CD4-positive, alpha-beta T cell (primary cell): ENCODE results near the gene RHBDF1. TPM values are rescaled to one million over a fixed set of nuclear protein-coding genes. Genes with fewer than 3 reads are reported as not detected.

Experiments
- ATAC-seq: fragments of 200-7000 bp; cut with Tn5 transposase; one replicate; pipeline ENCODE4 v1.10.0; 2022; ENCODE audit warnings: mild to moderate bottlenecking; ENCODE audit not compliant: poor library complexity
- CTCF ChIA-PET: fragments of 350-600 bp; sonication (Branson Sonifier 250); formaldehyde crosslinking; loops from one replicate; lab custom pipeline; 2021; ENCODE audit warnings: antibody characterized with exemption, inconsistent platforms; lab: Charles Lee
- POLR2A ChIA-PET: fragments of 350-600 bp; sonication (Branson Sonifier 250); formaldehyde crosslinking; loops from one replicate; lab custom pipeline; 2021; ENCODE audit warnings: antibody characterized with exemption, inconsistent platforms; lab: Charles Lee
- DNase-seq, 14 experiments: peaks; one replicate each; pipeline ENCODE4 v3.0.0-alpha.2; 2013 to 2020; ENCODE audit warnings: mixed read lengths in 2 of 14
- H3K27ac ChIP-seq, 2 donors: one replicate each; pipeline versions ENCODE4 v1.5.1 to v1.7.0; 2013; ENCODE audit warnings: low read length in 2 of 2, low read depth in 1 of 2, mild to moderate bottlenecking in 1 of 2
- H3K27me3 ChIP-seq, 2 experiments: 1 replicate in 1 of 2; 2 replicates in 1 of 2; pipeline versions ENCODE4 v1.6.1 to v1.7.0; 2013; ENCODE audit warnings: low read length in 2 of 2, control low read depth in 1 of 2, mild to moderate bottlenecking in 1 of 2, moderate library complexity in 1 of 2; ENCODE audit not compliant: insufficient read depth in 2 of 2, control insufficient read depth in 1 of 2
- H3K36me3 ChIP-seq: one replicate; pipeline ENCODE4 v1.6.1; 2013; ENCODE audit warnings: low read length, control low read depth; ENCODE audit not compliant: insufficient read depth
- H3K4me1 ChIP-seq: one replicate; pipeline ENCODE4 v1.6.1; 2013; ENCODE audit warnings: low read length, control low read depth; ENCODE audit not compliant: insufficient read depth
- H3K4me3 ChIP-seq: one replicate; pipeline ENCODE4 v1.5.1; 2013; ENCODE audit warnings: mild to moderate bottlenecking, low read length, moderate library complexity
- H3K9me3 ChIP-seq, 2 experiments: 1 replicate in 1 of 2; 2 replicates in 1 of 2; pipeline versions ENCODE4 v1.6.1 to v1.7.0; 2013; ENCODE audit warnings: low read length in 2 of 2, mild to moderate bottlenecking in 2 of 2, control low read depth in 1 of 2, moderate library complexity in 1 of 2; ENCODE audit not compliant: control insufficient read depth in 1 of 2, insufficient read depth in 1 of 2
- H3K27ac Mint-ChIP-seq: one replicate; pipeline ENCODE4 v1.8.0; 2020; ENCODE audit warnings: mixed read lengths
- H3K27me3 Mint-ChIP-seq: one replicate; pipeline ENCODE4 v1.8.0; 2021; ENCODE audit warnings: mixed read lengths
- H3K36me3 Mint-ChIP-seq: one replicate; pipeline ENCODE4 v1.8.0; 2021; ENCODE audit warnings: low read depth, mixed read lengths
- H3K4me1 Mint-ChIP-seq: one replicate; pipeline ENCODE4 v1.8.0; 2021; ENCODE audit warnings: low read depth, mixed read lengths
- H3K4me3 Mint-ChIP-seq: one replicate; pipeline ENCODE4 v1.8.0; 2020; ENCODE audit warnings: mild to moderate bottlenecking, mixed read lengths
- H3K9me3 Mint-ChIP-seq: one replicate; pipeline ENCODE4 v1.8.0; 2020; ENCODE audit warnings: mixed read lengths
- intact Hi-C, 2 experiments: fragments of 100-400 bp; cut with DNase I in 1 of 2; cut with micrococcal nuclease in 1 of 2; formaldehyde crosslinking; loops; one replicate each; pipeline versions ENCODE4 v1.15.1 to v1.9.0; 2023 to 2025; cut with DNase I, micrococcal nuclease
- total RNA-seq, 174 experiments: library from RNA in 2 of 174; stranded (reverse) in 2 of 174; gene quantifications; one replicate each; pipeline ENCODE4 v1.2.3 and lab custom pipeline; 2021 to 2026
- TF ChIP-seq, protein P1 (sequence below): fragments of 200-600 bp; IDR thresholded peaks from one replicate; pipeline ENCODE4 v1.8.0; 2022; ENCODE audit warnings: antibody characterized with exemption, mild to moderate bottlenecking

RHBDF1 gene
- total RNA-seq, 2 experiments from 2014 or later: 0.33 to 0.34 TPM

- Histone ChIP-seq H3K9me3 (no peaks in the 10 kb centered on the region), H3K36me3 (peaks cover 9% of the 10 kb centered on the region), H3K27me3 (peaks cover 7 to 13% of the 10 kb centered on the region in 2 experiments), H3K4me1 (peaks cover 34% of the 10 kb centered on the region), H3K4me3 (peak within 1 kb of the TSS; percentile 73), H3K27ac (peak within 1 kb of the TSS in 1 of 2 donors; percentile 40)
- TF ChIP-seq, protein P1, sequence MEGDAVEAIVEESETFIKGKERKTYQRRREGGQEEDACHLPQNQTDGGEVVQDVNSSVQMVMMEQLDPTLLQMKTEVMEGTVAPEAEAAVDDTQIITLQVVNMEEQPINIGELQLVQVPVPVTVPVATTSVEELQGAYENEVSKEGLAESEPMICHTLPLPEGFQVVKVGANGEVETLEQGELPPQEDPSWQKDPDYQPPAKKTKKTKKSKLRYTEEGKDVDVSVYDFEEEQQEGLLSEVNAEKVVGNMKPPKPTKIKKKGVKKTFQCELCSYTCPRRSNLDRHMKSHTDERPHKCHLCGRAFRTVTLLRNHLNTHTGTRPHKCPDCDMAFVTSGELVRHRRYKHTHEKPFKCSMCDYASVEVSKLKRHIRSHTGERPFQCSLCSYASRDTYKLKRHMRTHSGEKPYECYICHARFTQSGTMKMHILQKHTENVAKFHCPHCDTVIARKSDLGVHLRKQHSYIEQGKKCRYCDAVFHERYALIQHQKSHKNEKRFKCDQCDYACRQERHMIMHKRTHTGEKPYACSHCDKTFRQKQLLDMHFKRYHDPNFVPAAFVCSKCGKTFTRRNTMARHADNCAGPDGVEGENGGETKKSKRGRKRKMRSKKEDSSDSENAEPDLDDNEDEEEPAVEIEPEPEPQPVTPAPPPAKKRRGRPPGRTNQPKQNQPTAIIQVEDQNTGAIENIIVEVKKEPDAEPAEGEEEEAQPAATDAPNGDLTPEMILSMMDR: no peak
- peaks cover 28% of the 10 kb centered on the region for H3K4me1 Mint-ChIP-seq
- H3K36me3 Mint-ChIP-seq: no peaks in the 10 kb centered on the region
- ATAC-seq (peak; percentile 88), DNase-seq (peak; percentile 62 to 89 (median 80))
- CTCF ChIA-PET: interaction anchor here (1.6 to 2.6 kb wide), 3 partner anchors 12 to 29 kb away, joined by 5 to 13 read pairs (median 7); no protein-coding TSS in a partner anchor
- peak within 1 kb of the TSS; percentile 77 for H3K27ac Mint-ChIP-seq
- H3K27me3 Mint-ChIP-seq: peaks cover 20% of the 10 kb centered on the region
- no peaks in the 10 kb centered on the region for H3K9me3 Mint-ChIP-seq
- POLR2A ChIA-PET: interaction anchor here (1.6 kb wide), 1 partner anchor 19 kb away, joined by 5 read pairs; no protein-coding TSS in a partner anchor
- intact Hi-C loops: loop anchor here in 1 of 2 experiments (2.0 kb wide), 1 partner anchor 23 kb away; no protein-coding TSS in a partner anchor
- H3K4me3 Mint-ChIP-seq: peak within 1 kb of the TSS; percentile 91
These were observed 5.5 kb upstream of the RHBDF1 start, which contains the start of gene MPG for GRCh38 chr16:77807-78443. TSS of gene MPG (plus strand) at chr16:78225. CDS start at chr16:78310, 85 bp downstream.

DNA sequence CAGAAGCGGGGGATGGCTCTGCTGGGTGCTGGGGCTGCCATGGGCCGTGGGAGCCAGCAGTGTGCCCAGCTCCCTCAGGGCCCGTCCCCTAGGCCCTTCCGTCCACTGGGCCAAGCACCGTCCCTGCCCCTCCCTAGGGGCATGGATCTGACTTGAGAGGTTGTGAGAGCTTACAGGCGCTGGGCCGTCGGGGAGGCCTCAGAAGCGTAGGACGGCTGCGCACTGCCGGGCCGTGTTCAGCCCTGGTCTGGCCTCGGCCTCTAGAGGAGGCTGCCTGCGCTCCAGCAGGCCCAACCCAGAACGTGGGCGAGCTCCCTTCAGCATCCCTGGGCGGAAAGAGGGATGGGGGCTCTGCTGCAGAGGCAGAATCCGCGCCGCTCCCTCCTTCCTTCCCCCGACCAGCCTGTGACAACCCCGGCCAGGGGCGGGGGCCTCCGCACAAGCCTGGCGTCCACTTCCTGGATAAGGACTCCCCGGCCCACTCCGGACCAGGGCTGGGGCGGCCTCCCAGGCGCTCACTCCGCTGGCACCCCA is 4.9 kb upstream of the RHBDF1 start:
- Histone ChIP-seq H3K9me3 (no peaks in the 10 kb centered on the region), H3K27me3 (peaks cover 10 to 16% of the 10 kb centered on the region in 2 experiments), H3K4me1 (peaks cover 37% of the 10 kb centered on the region), H3K36me3 (peaks cover 8% of the 10 kb centered on the region), H3K4me3 (peak overlapping the region; percentile 73), H3K27ac (no peak overlapping the region)
- POLR2A ChIA-PET: interaction anchor here (0.6 kb wide), 1 partner anchor 19 kb away, joined by 3 read pairs; no protein-coding TSS in a partner anchor
- peak overlapping the region; percentile 86 for H3K4me3 Mint-ChIP-seq
- DNase-seq (peak in 5 of 14 experiments; percentile 34 to 48 (median 40)), ATAC-seq (peak; percentile 15)
- H3K9me3 Mint-ChIP-seq: no peaks in the 10 kb centered on the region
- H3K4me1 Mint-ChIP-seq: peaks cover 26% of the 10 kb centered on the region
- H3K27me3 Mint-ChIP-seq: peaks cover 23% of the 10 kb centered on the region
- intact Hi-C loops: no loop called here
- H3K36me3 Mint-ChIP-seq: no peaks in the 10 kb centered on the region
- peak overlapping the region; percentile 20 for H3K27ac Mint-ChIP-seq
- TF ChIP-seq, protein P1: no peak
- CTCF ChIA-PET: interaction anchor here (1.6 to 2.6 kb wide), 2 partner anchors 19 to 30 kb away, joined by 7 to 13 read pairs; no protein-coding TSS in a partner anchor

- Mint-ChIP-seq H3K27ac (peak overlapping the region; percentile 20), H3K36me3 (no peaks in the 10 kb centered on the region), H3K4me1 (peaks cover 26% of the 10 kb centered on the region), H3K27me3 (peaks cover 24% of the 10 kb centered on the region), H3K9me3 (no peaks in the 10 kb centered on the region), H3K4me3 (peak overlapping the region; percentile 86)
- peak overlapping the region; percentile 73 for H3K4me3 ChIP-seq
- TF ChIP-seq, protein P1: no peak
- H3K27ac ChIP-seq: no peak overlapping the region
- POLR2A ChIA-PET: interaction anchor here (0.6 kb wide), 1 partner anchor 20 kb away, joined by 3 read pairs; no protein-coding TSS in a partner anchor
- peaks cover 41% of the 10 kb centered on the region for H3K4me1 ChIP-seq
- CTCF ChIA-PET: interaction anchor here (1.6 to 2.6 kb wide), 2 partner anchors 20 to 31 kb away, joined by 7 to 13 read pairs; no protein-coding TSS in a partner anchor
- ATAC-seq: no peak
- H3K27me3 ChIP-seq: peaks cover 10 to 19% of the 10 kb centered on the region in 2 experiments
- peaks cover 0 to 3% of the 10 kb centered on the region in 2 experiments for H3K9me3 ChIP-seq
- intact Hi-C loops: no loop called here
- peaks cover 7% of the 10 kb centered on the region for H3K36me3 ChIP-seq
- DNase-seq: peak in 1 of 14 experiments; percentile 21
These were observed 4.3 kb upstream of the RHBDF1 start for GRCh38 chr16:76535-77272.
